ENCODE measurements around the gene TFEB.

TFEB gene

GRCh38 chr6:41736800-41737555 lies 1.6 kb upstream of the TFEB start:
- no peak for TF ChIP-seq CTCF (IDR thresholded peaks at IDR 0.05; ENCODE audit: insufficient read depth, low read depth, low read length, missing control alignments)
- DNase-seq (ENCODE audit: low read depth): no peak

GRCh38 chr6:41736186-41736733 lies 852 bp upstream of the TFEB start:
- no peak for TF ChIP-seq CTCF (IDR thresholded peaks at IDR 0.05; ENCODE audit: insufficient read depth, low read depth, low read length, missing control alignments)
- DNase-seq (ENCODE audit: low read depth): no peak
- H3K4me3 ChIP-seq (ENCODE audit: low read depth, low read length): no peak overlapping the region

More at GRCh38 chr6:41736800-41737555, 1.6 kb upstream of the TFEB start:
- no peak overlapping the region for H3K4me3 ChIP-seq (ENCODE audit: low read depth, low read length)

GRCh38 chr6:41734666-41735426 lies 562 bp downstream of the TFEB start:
- peak; percentile 92 for DNase-seq (ENCODE audit: low read depth)
- TF ChIP-seq CTCF (IDR thresholded peaks at IDR 0.05; ENCODE audit: insufficient read depth, low read depth, low read length, missing control alignments): no peak

GRCh38 chr6:41733707-41734665 lies 1.4 kb downstream of the TFEB start:
- peak overlapping the region; percentile 83 for H3K4me3 ChIP-seq (ENCODE audit: low read depth, low read length)
- DNase-seq (ENCODE audit: low read depth): peak; percentile 94
- peak; percentile 5 for TF ChIP-seq CTCF (IDR thresholded peaks at IDR 0.05; ENCODE audit: insufficient read depth, low read depth, low read length, missing control alignments)

More at GRCh38 chr6:41734666-41735426, 562 bp downstream of the TFEB start:
- H3K4me3 ChIP-seq (ENCODE audit: low read depth, low read length): peak overlapping the region; percentile 83

- H3K4me3 ChIP-seq (ENCODE audit: low read depth, low read length): peak overlapping the region; percentile 83
- TF ChIP-seq CTCF (IDR thresholded peaks at IDR 0.05; ENCODE audit: insufficient read depth, low read depth, low read length, missing control alignments): no peak
- no peak for DNase-seq (ENCODE audit: low read depth)
Measured at GRCh38 chr6:41733360-41733706, 2.1 kb downstream of the TFEB start.
